Measurements from ENCODE around the gene ANKRD40CL. TPM values are rescaled to one million over a fixed set of nuclear protein-coding genes. Genes with fewer than 3 reads are reported as not detected.
A peak's percentile ranks its signal among the peaks of the same experiment; 100 is the strongest.

ANKRD40CL gene
- total RNA-seq, 1 experiment from 2014 or later, result not detected

DNA sequence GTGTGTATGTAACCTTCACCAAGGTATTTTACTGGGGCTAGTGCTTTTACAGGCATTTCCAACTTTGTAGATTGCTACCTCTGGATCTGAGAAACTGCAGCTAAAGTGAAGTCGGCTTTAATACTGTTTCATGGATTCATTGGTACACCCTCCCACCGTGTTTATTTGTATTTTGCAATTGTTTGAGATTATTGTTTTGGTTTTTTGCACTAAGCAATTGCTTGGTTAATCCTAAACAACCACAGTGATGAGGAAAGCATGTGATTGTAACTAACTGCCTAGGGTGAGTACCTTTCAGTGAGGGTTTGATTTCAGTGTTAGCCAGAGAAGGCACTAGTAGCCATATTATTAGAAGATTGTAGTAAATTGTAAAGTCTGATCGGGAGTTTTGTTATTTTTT is 44.6 kb downstream of the ANKRD40CL start:
- no peak for DNase-seq
- Histone ChIP-seq H4K5ac (ENCODE audit: insufficient read length, low read depth, low read length) (no peak overlapping the region), H3K4me1 (ENCODE audit: insufficient read depth, low read length) (peaks cover 4% of the 10 kb centered on the region; the same call in 1 of the 2 replicates), H3K56ac (ENCODE audit: insufficient read length, low read depth, low read length) (no peak overlapping the region), H3K27ac (ENCODE audit: insufficient read length, low read depth, low read length) (no peak overlapping the region), H3K79me1 (ENCODE audit: insufficient read depth, low read depth, low read length, poor library complexity, severe bottlenecking) (peaks cover 3% of the 10 kb centered on the region), H3K27me3 (ENCODE audit: insufficient read depth, low read length) (no peaks in the 10 kb centered on the region), H3K4ac (ENCODE audit: low read depth, low read length) (no peak overlapping the region), H3K79me2 (ENCODE audit: insufficient read depth, low read length) (peaks cover 73% of the 10 kb centered on the region), H3K14ac (ENCODE audit: insufficient read depth, low read length) (no peak overlapping the region), H2AFZ (ENCODE audit: low read length) (no peak overlapping the region), H2BK5ac (ENCODE audit: insufficient read length, low read length) (no peak overlapping the region), H2BK120ac (ENCODE audit: low read depth, low read length, poor library complexity, severe bottlenecking) (no peak overlapping the region), H3K23me2 (ENCODE audit: insufficient read length, low read depth, low read length, poor library complexity, severe bottlenecking) (peaks cover 16% of the 10 kb centered on the region), H2BK20ac (ENCODE audit: low read depth, low read length, poor library complexity, severe bottlenecking) (no peak overlapping the region), H3K18ac (ENCODE audit: insufficient read length, low read depth, low read length) (no peak overlapping the region), H3K9ac (ENCODE audit: extremely low read depth, insufficient read length, low read length) (peak overlapping the region; percentile 4), H2BK15ac (ENCODE audit: low read depth, low read length) (no peak overlapping the region), H2BK12ac (ENCODE audit: insufficient read length, low read depth, low read length) (no peak overlapping the region), H2AK5ac (ENCODE audit: insufficient read length, low read length) (no peak overlapping the region), H3T11ph (ENCODE audit: low read length) (no peak overlapping the region), H4K91ac (ENCODE audit: insufficient read length, low read depth, low read length) (no peak overlapping the region), H4K20me1 (ENCODE audit: control insufficient read depth, insufficient read depth, insufficient read length) (no peaks in the 10 kb centered on the region), H4K8ac (replicated peaks; ENCODE audit: insufficient read length, low read depth, low read length) (no peak overlapping the region), H3K9me3 (ENCODE audit: control insufficient read depth, low read depth, low read length) (no peaks in the 10 kb centered on the region), H3K4me2 (ENCODE audit: insufficient read depth, insufficient read length, low read length) (peak overlapping the region; percentile 1), H3K23ac (ENCODE audit: insufficient read length, low read depth, low read length) (no peak overlapping the region)
- H3K27ac Mint-ChIP-seq, result peak overlapping the region in 1 of 3 experiments; percentile 86; a peak in 2 of 7 replicates
- peaks cover 31 to 35% of the 10 kb centered on the region in 2 experiments for H3K4me1 Mint-ChIP-seq
- no peaks in the 10 kb centered on the region for H3K9me3 Mint-ChIP-seq
- TF ChIP-seq, protein P1, sequence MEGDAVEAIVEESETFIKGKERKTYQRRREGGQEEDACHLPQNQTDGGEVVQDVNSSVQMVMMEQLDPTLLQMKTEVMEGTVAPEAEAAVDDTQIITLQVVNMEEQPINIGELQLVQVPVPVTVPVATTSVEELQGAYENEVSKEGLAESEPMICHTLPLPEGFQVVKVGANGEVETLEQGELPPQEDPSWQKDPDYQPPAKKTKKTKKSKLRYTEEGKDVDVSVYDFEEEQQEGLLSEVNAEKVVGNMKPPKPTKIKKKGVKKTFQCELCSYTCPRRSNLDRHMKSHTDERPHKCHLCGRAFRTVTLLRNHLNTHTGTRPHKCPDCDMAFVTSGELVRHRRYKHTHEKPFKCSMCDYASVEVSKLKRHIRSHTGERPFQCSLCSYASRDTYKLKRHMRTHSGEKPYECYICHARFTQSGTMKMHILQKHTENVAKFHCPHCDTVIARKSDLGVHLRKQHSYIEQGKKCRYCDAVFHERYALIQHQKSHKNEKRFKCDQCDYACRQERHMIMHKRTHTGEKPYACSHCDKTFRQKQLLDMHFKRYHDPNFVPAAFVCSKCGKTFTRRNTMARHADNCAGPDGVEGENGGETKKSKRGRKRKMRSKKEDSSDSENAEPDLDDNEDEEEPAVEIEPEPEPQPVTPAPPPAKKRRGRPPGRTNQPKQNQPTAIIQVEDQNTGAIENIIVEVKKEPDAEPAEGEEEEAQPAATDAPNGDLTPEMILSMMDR (conservative IDR thresholded peaks at IDR 0.05), result no peak
- peaks cover 0 to 14% (median 10%) of the 10 kb centered on the region in 3 experiments; a peak in 6 of 7 replicates for H3K36me3 Mint-ChIP-seq (ENCODE audit: insufficient read depth in 1 of 3, low read depth in 3 of 3)
- no peaks in the 10 kb centered on the region for H3K27me3 Mint-ChIP-seq (ENCODE audit: low read depth)
- H3K4me3 Mint-ChIP-seq, result peak overlapping the region; percentile 64 to 98; a peak in 3 of 5 replicates
- WGBS (ENCODE audit: extremely low coverage, insufficient read length, low lambda C conversion rate), result no CpG with 5 or more reads among the region's 3 CpGs

Measured in H9 (cell line).